Glutamatergic neuron (in vitro differentiated cells): ENCODE results near the gene S100A14. TPM values are rescaled to one million over a fixed set of nuclear protein-coding genes. Genes with fewer than 3 reads are reported as not detected.
"Not testable (repeated sequence)": the region's sequence is repeated elsewhere in the genome, so short reads cannot be mapped to it uniquely, and the experiment has no call there.

Experiments
- DNase-seq: peaks from one replicate; pipeline ENCODE4 v3.0.0; 2022
- H3K27ac Mint-ChIP-seq: one replicate; pipeline ENCODE4 v1.8.0; 2020; ENCODE audit warnings: mild to moderate bottlenecking, mixed read lengths, inconsistent platforms; ENCODE audit not compliant: unreplicated experiment
- H3K27me3 Mint-ChIP-seq: one replicate; pipeline ENCODE4 v1.8.0; 2020; ENCODE audit warnings: mild to moderate bottlenecking, moderate library complexity, mixed read lengths, inconsistent platforms; ENCODE audit not compliant: unreplicated experiment
- H3K36me3 Mint-ChIP-seq: one replicate; pipeline ENCODE4 v1.8.0; 2020; ENCODE audit warnings: mild to moderate bottlenecking, mixed read lengths, inconsistent platforms; ENCODE audit not compliant: unreplicated experiment
- H3K4me1 Mint-ChIP-seq: one replicate; pipeline ENCODE4 v1.8.0; 2020; ENCODE audit warnings: mild to moderate bottlenecking, low read depth, mixed read lengths, inconsistent platforms; ENCODE audit not compliant: unreplicated experiment
- H3K4me3 Mint-ChIP-seq: one replicate; pipeline ENCODE4 v1.8.0; 2020; ENCODE audit warnings: mild to moderate bottlenecking, mixed read lengths, inconsistent platforms; ENCODE audit not compliant: unreplicated experiment
- H3K9me3 Mint-ChIP-seq: one replicate; pipeline ENCODE4 v1.8.0; 2020; ENCODE audit warnings: mild to moderate bottlenecking, moderate library complexity, mixed read lengths, inconsistent platforms; ENCODE audit not compliant: unreplicated experiment
- CTCF ChIP-seq: fragments of 200-600 bp; sonication (generic); IDR thresholded peaks from one replicate; pipeline ENCODE4 v1.5.0; 2021; ENCODE audit not compliant: partially characterized antibody, unreplicated experiment
- total RNA-seq: library from RNA; stranded (reverse); fragmentation: NEBNext Ultra II Directional; extraction: Animal tissue kit (Norgen Biotek cat#: 25700); gene quantifications from one replicate; pipeline ENCODE4 v1.2.1, GENCODE V29; 2021; ENCODE audit not compliant: unreplicated experiment

S100A14 gene
- total RNA-seq, 1 donor from 2014 or later: not detected

- Mint-ChIP-seq H3K36me3 (no peaks in the 10 kb centered on the region), H3K27me3 (peaks cover 5% of the 10 kb centered on the region), H3K4me3 (peak overlapping the region; percentile 55), H3K27ac (peak overlapping the region; percentile 43), H3K4me1 (peaks cover 4% of the 10 kb centered on the region), H3K9me3 (peaks cover 3% of the 10 kb centered on the region)
- no peak for DNase-seq
- TF ChIP-seq CTCF: no peak
These were observed 16.3 kb downstream of the S100A14 start for GRCh38 chr1:153599847-153600246.

GRCh38 chr1:153598309-153599172, 17.6 kb downstream of the S100A14 start:
- no peak for TF ChIP-seq CTCF
- Mint-ChIP-seq H3K27me3 (peaks cover 5% of the 10 kb centered on the region), H3K36me3 (no peaks in the 10 kb centered on the region), H3K9me3 (peaks cover 3% of the 10 kb centered on the region), H3K4me3 (peak overlapping the region; percentile 46), H3K27ac (peak overlapping the region; percentile 48), H3K4me1 (peaks cover 4% of the 10 kb centered on the region)
- DNase-seq: no peak

- H3K27ac Mint-ChIP-seq: no peak overlapping the region
- no peak for TF ChIP-seq CTCF
- H3K36me3 Mint-ChIP-seq: no peaks in the 10 kb centered on the region
- peaks cover 5% of the 10 kb centered on the region for H3K27me3 Mint-ChIP-seq
- no peak for DNase-seq
- H3K9me3 Mint-ChIP-seq: peaks cover 3% of the 10 kb centered on the region
- no peak overlapping the region for H3K4me3 Mint-ChIP-seq
- H3K4me1 Mint-ChIP-seq: peaks cover 10% of the 10 kb centered on the region
These were observed 18.9 kb downstream of the S100A14 start for GRCh38 chr1:153597206-153597605.

GRCh38 chr1:153592748-153593147, 23.4 kb downstream of the S100A14 start:
- peaks cover 6% of the 10 kb centered on the region for H3K4me1 Mint-ChIP-seq
- H3K4me3 Mint-ChIP-seq: no peak overlapping the region
- no peaks in the 10 kb centered on the region for H3K27me3 Mint-ChIP-seq
- TF ChIP-seq CTCF: no peak
- H3K27ac Mint-ChIP-seq: peak overlapping the region; percentile 25
- no peak for DNase-seq
- H3K36me3 Mint-ChIP-seq: no peaks in the 10 kb centered on the region
- H3K9me3 Mint-ChIP-seq: no peaks in the 10 kb centered on the region

GRCh38 chr1:153588482-153588881, 27.6 kb downstream of the S100A14 start:
- no peaks in the 10 kb centered on the region for H3K27me3 Mint-ChIP-seq
- no peak for TF ChIP-seq CTCF
- no peak for DNase-seq
- peaks cover 1% of the 10 kb centered on the region for H3K9me3 Mint-ChIP-seq
- H3K27ac Mint-ChIP-seq: no peak overlapping the region
- peaks cover 22% of the 10 kb centered on the region for H3K4me1 Mint-ChIP-seq
- H3K4me3 Mint-ChIP-seq: no peak overlapping the region
- no peaks in the 10 kb centered on the region for H3K36me3 Mint-ChIP-seq

GRCh38 chr1:153588033-153588432, 28.1 kb downstream of the S100A14 start:
- not testable (repeated sequence) for H3K4me3 Mint-ChIP-seq, H3K36me3 Mint-ChIP-seq, H3K27me3 Mint-ChIP-seq, H3K27ac Mint-ChIP-seq, DNase-seq, H3K9me3 Mint-ChIP-seq
- H3K4me1 Mint-ChIP-seq: peaks cover 22% of the 10 kb centered on the region
